HepG2 (cell line): ENCODE results near the gene FARSB. TPM values are rescaled to one million over a fixed set of nuclear protein-coding genes. Genes with fewer than 3 reads are reported as not detected.

Source experiments
- ASH2L ChIP-seq: fragments of 300-600, 200-600 bp; sonication (generic); IDR thresholded peaks from 2 replicates; pipeline ENCODE4 v1.7.0; 2017; ENCODE audit warnings: low read depth, mild to moderate bottlenecking, moderate library complexity, mixed read lengths, low read length; ENCODE audit not compliant: insufficient read length
- CSRNP1 ChIP-seq: sonication (generic); formaldehyde crosslinking; IDR thresholded peaks from 2 replicates; pipeline ENCODE4 v1.8.1; 2023; ENCODE audit warnings: mild to moderate bottlenecking, missing genetic modification reagents
- DNMT3B ChIP-seq: conservative IDR thresholded peaks from 2 replicates; pipeline ENCODE4 v1.6.1; 2016; ENCODE audit warnings: missing biosample characterization, control low read depth
- EP300 ChIP-seq, 3 experiments: sonication (generic) in 1 of 3; formaldehyde crosslinking in 1 of 3; IDR thresholded peaks; 2 replicates each; pipeline versions ENCODE4 v1.5.1 to v1.6.1; 2011 to 2020; ENCODE audit warnings: low read depth in 2 of 3, low read length in 2 of 3, borderline replicate concordance in 1 of 3, improper control_type of control experiment in 1 of 3, mild to moderate bottlenecking in 1 of 3, missing genetic modification reagents in 1 of 3, moderate library complexity in 1 of 3
- MAZ ChIP-seq, 2 experiments: sonication (generic) in 1 of 2; formaldehyde crosslinking in 1 of 2; IDR thresholded peaks; 2 replicates each; pipeline versions ENCODE4 v1.5.0 to v1.6.1; 2012 to 2020; ENCODE audit warnings: low read depth in 2 of 2, mild to moderate bottlenecking in 2 of 2, borderline replicate concordance in 1 of 2, improper control_type of control experiment in 1 of 2, low read length in 1 of 2, missing genetic modification reagents in 1 of 2, moderate library complexity in 1 of 2
- SMARCE1 ChIP-seq: fragments of 450-650 bp; IDR thresholded peaks from 2 replicates; pipeline ENCODE4 v1.6.1; 2017; ENCODE audit warnings: borderline replicate concordance
- SNRNP70 ChIP-seq: fragments of 200-400 bp; formaldehyde crosslinking; IDR thresholded peaks from 2 replicates; pipeline ENCODE4 v1.6.1; 2017; ENCODE audit warnings: mild to moderate bottlenecking, low read depth, low read length, moderate library complexity
- SRSF4 ChIP-seq: fragments of 200-400 bp; formaldehyde crosslinking; IDR thresholded peaks from one replicate; pipeline ENCODE4 v1.6.1; 2018; ENCODE audit warnings: mild to moderate bottlenecking, low read depth, low read length, moderate library complexity; ENCODE audit not compliant: poor library complexity, severe bottlenecking
- STAT6 ChIP-seq: sonication (generic); formaldehyde crosslinking; IDR thresholded peaks from 2 replicates; pipeline ENCODE4 v1.4.0; 2020; ENCODE audit warnings: missing genetic modification reagents, mild to moderate bottlenecking, borderline replicate concordance
- SYNCRIP ChIP-seq: fragments of 200-400 bp; formaldehyde crosslinking; IDR thresholded peaks from 2 replicates; pipeline ENCODE4 v1.6.1; 2018; ENCODE audit warnings: mild to moderate bottlenecking, low read depth, low read length; ENCODE audit not compliant: insufficient read depth
- TP53 ChIP-seq: sonication (generic); formaldehyde crosslinking; conservative IDR thresholded peaks from 2 replicates; pipeline ENCODE4 v1.4.0; 2020; ENCODE audit warnings: missing genetic modification reagents
- ZNF484 ChIP-seq: sonication (generic); formaldehyde crosslinking; IDR thresholded peaks from 2 replicates; pipeline ENCODE4 v1.5.1; 2020; ENCODE audit warnings: mild to moderate bottlenecking, low read depth, missing genetic modification reagents, borderline replicate concordance
- ZNF639 ChIP-seq: conservative IDR thresholded peaks from 2 replicates; pipeline ENCODE4 v1.6.1; 2018; ENCODE audit warnings: missing genetic modification reagents
- ZSCAN29 ChIP-seq: sonication (generic); formaldehyde crosslinking; conservative IDR thresholded peaks from 2 replicates; pipeline ENCODE4 v1.4.0; 2020; ENCODE audit warnings: mild to moderate bottlenecking, missing genetic modification reagents
- polyA plus RNA-seq, 8 experiments: library from polyadenylated mRNA; depleted of rRNA in 3 of 8; stranded (reverse) in 7 of 8; unstranded in 1 of 8; fragments of >200 nt; fragmentation: Illumina TruSeq in 4 of 8; extraction: Trizol in 4 of 8; gene quantifications; 2 replicates each; pipeline versions ENCODE4 v1.2.1 to v1.2.3, GENCODE V29; 2011 to 2016; ENCODE audit warnings: low read depth in 4 of 8, missing spikeins in 1 of 8, mixed read lengths in 1 of 8; ENCODE audit not compliant: insufficient read depth in 1 of 8
- total RNA-seq, 5 experiments: library from RNA; depleted of rRNA; stranded (reverse); fragments of >200 nt; fragmentation: Illumina TruSeq; extraction: Trizol; gene quantifications; 2 replicates each; pipeline ENCODE4 v1.2.3, GENCODE V29; 2016; ENCODE audit warnings: low read depth in 1 of 5
- TF ChIP-seq, protein P1 (sequence below): sonication (generic); formaldehyde crosslinking; IDR thresholded peaks from 2 replicates; pipeline ENCODE4 v1.5.0; 2020; ENCODE audit warnings: mild to moderate bottlenecking, missing genetic modification reagents
- TF ChIP-seq, protein P2 (sequence below): sonication (generic); formaldehyde crosslinking; IDR thresholded peaks from 2 replicates; pipeline ENCODE4 v1.4.0; 2020; ENCODE audit warnings: missing genetic modification reagents
- TF ChIP-seq, protein P3 (sequence below): sonication (generic); formaldehyde crosslinking; IDR thresholded peaks from 2 replicates; pipeline ENCODE4 v1.4.0; 2020; ENCODE audit warnings: missing genetic modification reagents, low read depth, mild to moderate bottlenecking, borderline replicate concordance

Gene FARSB
- total and polyA plus RNA-seq, 2 of the 13 experiments (the other 11 are each of a cell fraction or from before 2014, with no cell fraction given), result 23.3 to 45.9 TPM

GRCh38 chr2:222669353-222669752 lies 13.5 kb upstream of the FARSB start (continued):
- TF ChIP-seq CSRNP1 (CRISPR knock-in tag), result no peak
- no peak for TF ChIP-seq ZNF484 (CRISPR knock-in tag)
- no peak for TF ChIP-seq ZNF639 (CRISPR knock-in tag)
- no peak for TF ChIP-seq ASH2L
- TF ChIP-seq, protein P1, sequence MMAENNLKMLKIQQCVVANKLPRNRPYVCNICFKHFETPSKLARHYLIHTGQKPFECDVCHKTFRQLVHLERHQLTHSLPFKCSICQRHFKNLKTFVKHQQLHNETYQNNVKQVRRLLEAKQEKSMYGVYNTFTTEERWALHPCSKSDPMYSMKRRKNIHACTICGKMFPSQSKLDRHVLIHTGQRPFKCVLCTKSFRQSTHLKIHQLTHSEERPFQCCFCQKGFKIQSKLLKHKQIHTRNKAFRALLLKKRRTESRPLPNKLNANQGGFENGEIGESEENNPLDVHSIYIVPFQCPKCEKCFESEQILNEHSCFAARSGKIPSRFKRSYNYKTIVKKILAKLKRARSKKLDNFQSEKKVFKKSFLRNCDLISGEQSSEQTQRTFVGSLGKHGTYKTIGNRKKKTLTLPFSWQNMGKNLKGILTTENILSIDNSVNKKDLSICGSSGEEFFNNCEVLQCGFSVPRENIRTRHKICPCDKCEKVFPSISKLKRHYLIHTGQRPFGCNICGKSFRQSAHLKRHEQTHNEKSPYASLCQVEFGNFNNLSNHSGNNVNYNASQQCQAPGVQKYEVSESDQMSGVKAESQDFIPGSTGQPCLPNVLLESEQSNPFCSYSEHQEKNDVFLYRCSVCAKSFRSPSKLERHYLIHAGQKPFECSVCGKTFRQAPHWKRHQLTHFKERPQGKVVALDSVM (CRISPR knock-in tag), result no peak
- TF ChIP-seq TP53 (CRISPR knock-in tag), result no peak
- TF ChIP-seq SRSF4, result no peak
- TF ChIP-seq ZSCAN29 (CRISPR knock-in tag), result no peak
- TF ChIP-seq, protein P2, sequence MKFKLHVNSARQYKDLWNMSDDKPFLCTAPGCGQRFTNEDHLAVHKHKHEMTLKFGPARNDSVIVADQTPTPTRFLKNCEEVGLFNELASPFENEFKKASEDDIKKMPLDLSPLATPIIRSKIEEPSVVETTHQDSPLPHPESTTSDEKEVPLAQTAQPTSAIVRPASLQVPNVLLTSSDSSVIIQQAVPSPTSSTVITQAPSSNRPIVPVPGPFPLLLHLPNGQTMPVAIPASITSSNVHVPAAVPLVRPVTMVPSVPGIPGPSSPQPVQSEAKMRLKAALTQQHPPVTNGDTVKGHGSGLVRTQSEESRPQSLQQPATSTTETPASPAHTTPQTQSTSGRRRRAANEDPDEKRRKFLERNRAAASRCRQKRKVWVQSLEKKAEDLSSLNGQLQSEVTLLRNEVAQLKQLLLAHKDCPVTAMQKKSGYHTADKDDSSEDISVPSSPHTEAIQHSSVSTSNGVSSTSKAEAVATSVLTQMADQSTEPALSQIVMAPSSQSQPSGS, result no peak
- TF ChIP-seq SMARCE1, result no peak
- TF ChIP-seq STAT6 (CRISPR knock-in tag), result no peak
- no peak for TF ChIP-seq SNRNP70
- TF ChIP-seq EP300 (IDR thresholded peaks at IDR 0.05; ENCODE audit: low read depth in 2 of 2, low read length in 2 of 2), result no peak
- no peak for TF ChIP-seq EP300 (CRISPR knock-in tag; IDR thresholded peaks at IDR 0.05; ENCODE audit: borderline replicate concordance)
- TF ChIP-seq, protein P3, sequence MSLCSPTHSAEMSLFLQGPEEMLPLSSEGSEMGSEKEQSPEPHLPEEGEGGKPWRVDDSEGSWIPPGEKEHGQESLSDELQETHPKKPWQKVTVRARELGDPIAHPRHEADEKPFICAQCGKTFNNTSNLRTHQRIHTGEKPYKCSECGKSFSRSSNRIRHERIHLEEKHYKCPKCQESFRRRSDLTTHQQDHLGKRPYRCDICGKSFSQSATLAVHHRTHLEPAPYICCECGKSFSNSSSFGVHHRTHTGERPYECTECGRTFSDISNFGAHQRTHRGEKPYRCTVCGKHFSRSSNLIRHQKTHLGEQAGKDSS (CRISPR knock-in tag), result no peak
- TF ChIP-seq MAZ (IDR thresholded peaks at IDR 0.05; ENCODE audit: borderline replicate concordance, low read depth, low read length), result no peak
- no peak for TF ChIP-seq MAZ (CRISPR knock-in tag; IDR thresholded peaks at IDR 0.05; ENCODE audit: low read depth)
- no peak for TF ChIP-seq DNMT3B (CRISPR knock-in tag)
- no peak for TF ChIP-seq SYNCRIP
